ENCODE measurements around the gene BBLN. TPM values are rescaled to one million over a fixed set of nuclear protein-coding genes. Genes with fewer than 3 reads are reported as not detected.

BBLN gene
- polyA plus RNA-seq, 4 donors, result 33.1 to 111 (median 64.6) TPM

GRCh38 chr9:128145536-128145935 lies 14.5 kb upstream of the BBLN start:
- 64 to 83% (median 72%) methylated on average over 8 of the region's 8 CpGs for WGBS, 3 donors
- H3K9me3 ChIP-seq (ENCODE audit: control insufficient read depth in 2 of 2, insufficient read depth in 1 of 2, low read depth in 1 of 2, low read length in 1 of 2), result no peaks in the 10 kb centered on the region
- H3K36me3 ChIP-seq (ENCODE audit: control insufficient read depth in 3 of 3, insufficient read depth in 2 of 3, low read depth in 1 of 3, low read length in 3 of 3), result no peaks in the 10 kb centered on the region
- peaks cover 0 to 42% (median 4%) of the 10 kb centered on the region in 3 donors for H3K4me1 ChIP-seq (ENCODE audit: control insufficient read depth in 3 of 3, insufficient read depth in 2 of 3, low read depth in 1 of 3, low read length in 2 of 3)
- H3K4me3 ChIP-seq (ENCODE audit: low read depth in 1 of 3, low read length in 3 of 3), result no peak overlapping the region
- no peak for FAIRE-seq
- no peak overlapping the region for H3K27ac ChIP-seq (ENCODE audit: low read depth in 1 of 3, low read length in 2 of 3)
- no peak for DNase-seq
- H3K27me3 ChIP-seq (ENCODE audit: control insufficient read depth in 3 of 3, insufficient read depth in 3 of 3, low read length in 3 of 3), result no peaks in the 10 kb centered on the region

GRCh38 chr9:128145951-128146351 lies 14.1 kb upstream of the BBLN start:
- Histone ChIP-seq H3K4me3 (ENCODE audit: low read depth in 1 of 3, low read length in 3 of 3) (no peak overlapping the region), H3K27me3 (ENCODE audit: control insufficient read depth in 3 of 3, insufficient read depth in 3 of 3, low read length in 3 of 3) (no peaks in the 10 kb centered on the region), H3K36me3 (ENCODE audit: control insufficient read depth in 3 of 3, insufficient read depth in 2 of 3, low read depth in 1 of 3, low read length in 3 of 3) (no peaks in the 10 kb centered on the region), H3K9me3 (ENCODE audit: control insufficient read depth in 2 of 2, insufficient read depth in 1 of 2, low read depth in 1 of 2, low read length in 1 of 2) (no peaks in the 10 kb centered on the region), H3K27ac (ENCODE audit: low read depth in 1 of 3, low read length in 2 of 3) (no peak overlapping the region), H3K4me1 (ENCODE audit: control insufficient read depth in 3 of 3, insufficient read depth in 2 of 3, low read depth in 1 of 3, low read length in 2 of 3) (peaks cover 0 to 43% (median 4%) of the 10 kb centered on the region in 3 donors)
- WGBS, 3 donors, result 84 to 89% (median 86%) methylated on average over 12 to 13 of the region's 13 CpGs
- DNase-seq (no peak), FAIRE-seq (no peak)

- H3K27ac ChIP-seq (ENCODE audit: low read depth in 1 of 3, low read length in 2 of 3), result no peak overlapping the region
- DNase-seq, result no peak
- peaks cover 0 to 44% (median 4%) of the 10 kb centered on the region in 3 donors for H3K4me1 ChIP-seq (ENCODE audit: control insufficient read depth in 3 of 3, insufficient read depth in 2 of 3, low read depth in 1 of 3, low read length in 2 of 3)
- no peaks in the 10 kb centered on the region for H3K9me3 ChIP-seq (ENCODE audit: control insufficient read depth in 2 of 2, insufficient read depth in 1 of 2, low read depth in 1 of 2, low read length in 1 of 2)
- no peaks in the 10 kb centered on the region for H3K36me3 ChIP-seq (ENCODE audit: control insufficient read depth in 3 of 3, insufficient read depth in 2 of 3, low read depth in 1 of 3, low read length in 3 of 3)
- 89 to 95% (median 92%) methylated on average over 8 of the region's 8 CpGs for WGBS, 3 donors
- H3K27me3 ChIP-seq (ENCODE audit: control insufficient read depth in 3 of 3, insufficient read depth in 3 of 3, low read length in 3 of 3), result no peaks in the 10 kb centered on the region
- no peak overlapping the region for H3K4me3 ChIP-seq (ENCODE audit: low read depth in 1 of 3, low read length in 3 of 3)
- no peak for FAIRE-seq
Measured at GRCh38 chr9:128146591-128147120, 13.4 kb upstream of the BBLN start.

GRCh38 chr9:128148509-128149000 lies 11.5 kb upstream of the BBLN start:
- FAIRE-seq, result no peak
- no peak for DNase-seq

GRCh38 chr9:128149001-128149701 lies 10.9 kb upstream of the BBLN start, which contains the start of gene LCN2:
TSS of gene LCN2 (plus strand) at chr9:128149453. CDS start at chr9:128149526, 73 bp downstream.
- no peaks in the 10 kb centered on the region for H3K36me3 ChIP-seq (ENCODE audit: control insufficient read depth in 3 of 3, insufficient read depth in 2 of 3, low read depth in 1 of 3, low read length in 3 of 3)
- FAIRE-seq (no peak), DNase-seq (peak; percentile 77 to 80)
- H3K4me1 ChIP-seq (ENCODE audit: control insufficient read depth in 3 of 3, insufficient read depth in 2 of 3, low read depth in 1 of 3, low read length in 2 of 3), result peaks cover 0 to 43% (median 4%) of the 10 kb centered on the region in 3 donors
- no peaks in the 10 kb centered on the region for H3K9me3 ChIP-seq (ENCODE audit: control insufficient read depth in 2 of 2, insufficient read depth in 1 of 2, low read depth in 1 of 2, low read length in 1 of 2)
- no peak within 1 kb of the TSS for H3K4me3 ChIP-seq (ENCODE audit: low read depth in 1 of 3, low read length in 3 of 3)
- no peaks in the 10 kb centered on the region for H3K27me3 ChIP-seq (ENCODE audit: control insufficient read depth in 3 of 3, insufficient read depth in 3 of 3, low read length in 3 of 3)
- 19 to 55% (median 30%) methylated on average over 9 of the region's 9 CpGs for WGBS, 3 donors
- H3K27ac ChIP-seq (ENCODE audit: low read depth in 1 of 3, low read length in 2 of 3), result peak within 1 kb of the TSS; percentile 18 to 97 (median 82)

More at GRCh38 chr9:128148509-128149000, 11.5 kb upstream of the BBLN start:
- Histone ChIP-seq H3K27me3 (ENCODE audit: control insufficient read depth in 3 of 3, insufficient read depth in 3 of 3, low read length in 3 of 3) (no peaks in the 10 kb centered on the region), H3K27ac (ENCODE audit: low read depth in 1 of 3, low read length in 2 of 3) (peak overlapping the region; percentile 18 to 97 (median 82)), H3K4me3 (ENCODE audit: low read depth in 1 of 3, low read length in 3 of 3) (no peak overlapping the region), H3K9me3 (ENCODE audit: control insufficient read depth in 2 of 2, insufficient read depth in 1 of 2, low read depth in 1 of 2, low read length in 1 of 2) (no peaks in the 10 kb centered on the region), H3K36me3 (ENCODE audit: control insufficient read depth in 3 of 3, insufficient read depth in 2 of 3, low read depth in 1 of 3, low read length in 3 of 3) (no peaks in the 10 kb centered on the region), H3K4me1 (ENCODE audit: control insufficient read depth in 3 of 3, insufficient read depth in 2 of 3, low read depth in 1 of 3, low read length in 2 of 3) (peaks cover 0 to 44% (median 4%) of the 10 kb centered on the region in 3 donors)
- WGBS, 3 donors, result 75 to 78% (median 75%) methylated on average over 5 of the region's 5 CpGs

- 68 to 71% (median 69%) methylated on average over 11 of the region's 11 CpGs for WGBS, 3 donors
- Histone ChIP-seq H3K4me3 (ENCODE audit: low read depth in 1 of 3, low read length in 3 of 3) (no peak overlapping the region), H3K27ac (ENCODE audit: low read depth in 1 of 3, low read length in 2 of 3) (peak overlapping the region in 2 of 3 donors; percentile 82 to 97), H3K27me3 (ENCODE audit: control insufficient read depth in 3 of 3, insufficient read depth in 3 of 3, low read length in 3 of 3) (no peaks in the 10 kb centered on the region), H3K4me1 (ENCODE audit: control insufficient read depth in 3 of 3, insufficient read depth in 2 of 3, low read depth in 1 of 3, low read length in 2 of 3) (peaks cover 0 to 42% (median 4%) of the 10 kb centered on the region in 3 donors), H3K36me3 (ENCODE audit: control insufficient read depth in 3 of 3, insufficient read depth in 2 of 3, low read depth in 1 of 3, low read length in 3 of 3) (no peaks in the 10 kb centered on the region), H3K9me3 (ENCODE audit: control insufficient read depth in 2 of 2, insufficient read depth in 1 of 2, low read depth in 1 of 2, low read length in 1 of 2) (no peaks in the 10 kb centered on the region)
- FAIRE-seq (no peak), DNase-seq (no peak)
Measured at GRCh38 chr9:128149951-128150593, 10.0 kb upstream of the BBLN start.

GRCh38 chr9:128150594-128151308 lies 9.3 kb upstream of the BBLN start:
- no peak overlapping the region for H3K4me3 ChIP-seq (ENCODE audit: low read depth in 1 of 3, low read length in 3 of 3)
- 54 to 64% (median 59%) methylated on average over 19 of the region's 19 CpGs for WGBS, 3 donors
- peak; percentile 29 to 49 for DNase-seq
- no peak for FAIRE-seq
- peaks cover 0 to 37% (median 4%) of the 10 kb centered on the region in 3 donors for H3K4me1 ChIP-seq (ENCODE audit: control insufficient read depth in 3 of 3, insufficient read depth in 2 of 3, low read depth in 1 of 3, low read length in 2 of 3)
- H3K9me3 ChIP-seq (ENCODE audit: control insufficient read depth in 2 of 2, insufficient read depth in 1 of 2, low read depth in 1 of 2, low read length in 1 of 2), result no peaks in the 10 kb centered on the region
- H3K27me3 ChIP-seq (ENCODE audit: control insufficient read depth in 3 of 3, insufficient read depth in 3 of 3, low read length in 3 of 3), result no peaks in the 10 kb centered on the region
- H3K27ac ChIP-seq (ENCODE audit: low read depth in 1 of 3, low read length in 2 of 3), result peak overlapping the region in 1 of 3 donors; percentile 97
- H3K36me3 ChIP-seq (ENCODE audit: control insufficient read depth in 3 of 3, insufficient read depth in 2 of 3, low read depth in 1 of 3, low read length in 3 of 3), result no peaks in the 10 kb centered on the region
